Peyer's patch (tissue), 4 donors: ENCODE measurements around the gene TBXAS1. TPM values are rescaled to one million over a fixed set of nuclear protein-coding genes. Genes with fewer than 3 reads are reported as not detected.

Source experiments
- DNase-seq, 3 donors: peaks; one replicate each; pipeline ENCODE4 v3.0.0-alpha.2; 2017 to 2019
- H3K27ac ChIP-seq, 4 donors: fragments of 200-600 bp; sonication (generic); one replicate each; pipeline ENCODE4 v1.5.1; 2016 to 2019
- H3K27me3 ChIP-seq, 2 donors: fragments of 200-600 bp; sonication (generic); one replicate each; pipeline ENCODE4 v1.5.1; 2019
- H3K36me3 ChIP-seq, 3 donors: fragments of 200-600 bp; sonication (generic); one replicate each; pipeline ENCODE4 v1.5.1; 2016 to 2019
- H3K4me1 ChIP-seq, 4 donors: fragments of 200-600 bp; sonication (generic); one replicate each; pipeline ENCODE4 v1.5.1; 2016 to 2019
- H3K4me3 ChIP-seq, 4 donors: fragments of 200-600 bp; sonication (generic); 1 replicate in 3 of 4; 2 replicates in 1 of 4; pipeline ENCODE4 v1.5.1; 2016 to 2019; ENCODE audit warnings: mild to moderate bottlenecking in 1 of 4
- H3K9me3 ChIP-seq, 4 donors: fragments of 200-600 bp; sonication (generic); one replicate each; pipeline ENCODE4 v1.5.1; 2016 to 2019; ENCODE audit warnings: mild to moderate bottlenecking in 1 of 4
- CTCF ChIP-seq, 6 experiments: fragments of 450-650 bp in 4 of 6; fragments of 200-600 bp in 2 of 6; sonication (generic) in 1 of 6; IDR thresholded peaks; one replicate each; pipeline ENCODE4 v1.5.1; 2017 to 2019; ENCODE audit warnings: antibody characterized with exemption in 6 of 6, mild to moderate bottlenecking in 3 of 6, moderate library complexity in 1 of 6
- POLR2A ChIP-seq, 2 donors: fragments of 450-650 bp; IDR thresholded peaks; one replicate each; pipeline ENCODE4 v1.5.1; 2017; ENCODE audit warnings: antibody characterized with exemption in 2 of 2, mild to moderate bottlenecking in 2 of 2, moderate library complexity in 2 of 2
- total RNA-seq, 4 donors: library from RNA; depleted of rRNA; stranded (reverse); fragments of >200 nt; gene quantifications; one replicate each; pipeline ENCODE4 v1.1.0, GENCODE V29; 2016

Gene TBXAS1
- total RNA-seq, 4 donors from 2014 or later = 11.2 to 227 (median 33.9) TPM

- Histone ChIP-seq H3K9me3 (no peaks in the 10 kb centered on the region), H3K27ac (no peak overlapping the region), H3K27me3 (no peaks in the 10 kb centered on the region), H3K4me3 (no peak overlapping the region), H3K4me1 (no peaks in the 10 kb centered on the region), H3K36me3 (peaks cover 0 to 70% (median 0%) of the 10 kb centered on the region in 3 donors)
- peak in 1 of 3 donors; percentile 8 for DNase-seq
- TF ChIP-seq CTCF (IDR thresholded peaks at IDR 0.05) (no peak), POLR2A (IDR thresholded peaks at IDR 0.05) (no peak)
These were observed 210.8 kb downstream of the TBXAS1 start for GRCh38 chr7:140039896-140040295.

- peaks cover 0 to 66% (median 0%) of the 10 kb centered on the region in 3 donors for H3K36me3 ChIP-seq
- no peaks in the 10 kb centered on the region for H3K27me3 ChIP-seq
- H3K9me3 ChIP-seq = no peaks in the 10 kb centered on the region
- H3K4me1 ChIP-seq = peaks cover 0 to 8% (median 0%) of the 10 kb centered on the region in 4 donors
- DNase-seq = no peak
- TF ChIP-seq CTCF (IDR thresholded peaks at IDR 0.05) (no peak), POLR2A (IDR thresholded peaks at IDR 0.05) (no peak)
- H3K4me3 ChIP-seq = no peak overlapping the region
- H3K27ac ChIP-seq = no peak overlapping the region
These were observed 212.8 kb downstream of the TBXAS1 start for GRCh38 chr7:140041659-140042385.

- DNase-seq = no peak
- H3K4me1 ChIP-seq = peaks cover 0 to 8% (median 0%) of the 10 kb centered on the region in 4 donors
- TF ChIP-seq CTCF (IDR thresholded peaks at IDR 0.05) (no peak), POLR2A (IDR thresholded peaks at IDR 0.05) (no peak)
- no peaks in the 10 kb centered on the region for H3K9me3 ChIP-seq
- no peaks in the 10 kb centered on the region for H3K27me3 ChIP-seq
- peaks cover 0 to 63% (median 0%) of the 10 kb centered on the region in 3 donors for H3K36me3 ChIP-seq
- no peak overlapping the region for H3K27ac ChIP-seq
- H3K4me3 ChIP-seq = no peak overlapping the region
These were observed 213.3 kb downstream of the TBXAS1 start for GRCh38 chr7:140042386-140042670.

- H3K27me3 ChIP-seq = no peaks in the 10 kb centered on the region
- TF ChIP-seq POLR2A (IDR thresholded peaks at IDR 0.05) (no peak), CTCF (IDR thresholded peaks at IDR 0.05) (no peak)
- no peak for DNase-seq
- no peaks in the 10 kb centered on the region for H3K9me3 ChIP-seq
- no peak overlapping the region for H3K27ac ChIP-seq
- H3K4me1 ChIP-seq = peaks cover 0 to 25% (median 0%) of the 10 kb centered on the region in 4 donors
- peaks cover 0 to 50% (median 0%) of the 10 kb centered on the region in 3 donors for H3K36me3 ChIP-seq
- H3K4me3 ChIP-seq = no peak overlapping the region
These were observed 215.2 kb downstream of the TBXAS1 start for GRCh38 chr7:140044251-140044650.

- Histone ChIP-seq H3K36me3 (peaks cover 0 to 41% (median 0%) of the 10 kb centered on the region in 3 donors), H3K4me1 (peaks cover 0 to 32% (median 1%) of the 10 kb centered on the region in 4 donors), H3K4me3 (no peak overlapping the region), H3K27ac (no peak overlapping the region), H3K27me3 (no peaks in the 10 kb centered on the region), H3K9me3 (no peaks in the 10 kb centered on the region)
- TF ChIP-seq CTCF (IDR thresholded peaks at IDR 0.05) (no peak), POLR2A (IDR thresholded peaks at IDR 0.05) (no peak)
- no peak for DNase-seq
These were observed 216.6 kb downstream of the TBXAS1 start for GRCh38 chr7:140045697-140046096.
